GM18502 (cell line): ENCODE results near the gene METTL26.

Experiments
- ATAC-seq: cut with Tn5 transposase; IDR thresholded peaks from one replicate; pipeline ENCODE4 v1.9.1; 2021; ENCODE audit warnings: mild to moderate bottlenecking; ENCODE audit not compliant: unreplicated experiment, poor library complexity

Gene METTL26

DNA sequence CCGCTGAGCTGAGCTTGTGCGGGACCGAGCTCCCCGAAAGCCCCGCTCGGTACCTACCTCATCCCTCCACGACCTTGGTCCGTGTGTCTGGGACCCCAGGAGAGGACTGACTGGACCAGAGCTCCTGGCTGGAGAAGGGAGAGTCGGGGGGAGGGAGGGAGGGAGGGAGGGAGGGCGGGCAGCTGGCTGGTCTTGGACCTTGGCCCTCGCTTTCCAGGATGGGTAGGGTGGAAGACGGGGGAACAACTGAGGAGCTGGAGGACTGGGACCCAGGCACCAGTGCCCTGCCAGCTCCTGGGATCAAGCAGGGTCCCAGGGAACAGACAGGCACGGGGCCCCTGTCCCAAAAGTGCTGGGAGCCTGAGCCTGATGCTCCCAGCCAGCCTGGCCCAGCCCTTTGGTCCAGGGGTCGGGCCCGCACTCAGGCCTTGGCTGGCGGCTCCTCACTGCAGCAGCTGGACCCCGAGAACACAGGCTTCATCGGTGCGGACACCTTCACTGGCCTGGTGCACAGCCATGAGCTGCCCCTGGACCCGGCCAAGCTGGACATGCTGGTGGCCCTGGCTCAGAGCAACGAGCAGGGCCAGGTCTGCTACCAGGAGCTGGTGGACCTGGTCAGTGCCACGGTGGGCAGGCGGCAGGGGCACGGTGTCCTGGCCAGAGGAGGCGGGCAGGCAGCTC is 39.9 kb upstream of the METTL26 start:
- no peak for ATAC-seq

DNA sequence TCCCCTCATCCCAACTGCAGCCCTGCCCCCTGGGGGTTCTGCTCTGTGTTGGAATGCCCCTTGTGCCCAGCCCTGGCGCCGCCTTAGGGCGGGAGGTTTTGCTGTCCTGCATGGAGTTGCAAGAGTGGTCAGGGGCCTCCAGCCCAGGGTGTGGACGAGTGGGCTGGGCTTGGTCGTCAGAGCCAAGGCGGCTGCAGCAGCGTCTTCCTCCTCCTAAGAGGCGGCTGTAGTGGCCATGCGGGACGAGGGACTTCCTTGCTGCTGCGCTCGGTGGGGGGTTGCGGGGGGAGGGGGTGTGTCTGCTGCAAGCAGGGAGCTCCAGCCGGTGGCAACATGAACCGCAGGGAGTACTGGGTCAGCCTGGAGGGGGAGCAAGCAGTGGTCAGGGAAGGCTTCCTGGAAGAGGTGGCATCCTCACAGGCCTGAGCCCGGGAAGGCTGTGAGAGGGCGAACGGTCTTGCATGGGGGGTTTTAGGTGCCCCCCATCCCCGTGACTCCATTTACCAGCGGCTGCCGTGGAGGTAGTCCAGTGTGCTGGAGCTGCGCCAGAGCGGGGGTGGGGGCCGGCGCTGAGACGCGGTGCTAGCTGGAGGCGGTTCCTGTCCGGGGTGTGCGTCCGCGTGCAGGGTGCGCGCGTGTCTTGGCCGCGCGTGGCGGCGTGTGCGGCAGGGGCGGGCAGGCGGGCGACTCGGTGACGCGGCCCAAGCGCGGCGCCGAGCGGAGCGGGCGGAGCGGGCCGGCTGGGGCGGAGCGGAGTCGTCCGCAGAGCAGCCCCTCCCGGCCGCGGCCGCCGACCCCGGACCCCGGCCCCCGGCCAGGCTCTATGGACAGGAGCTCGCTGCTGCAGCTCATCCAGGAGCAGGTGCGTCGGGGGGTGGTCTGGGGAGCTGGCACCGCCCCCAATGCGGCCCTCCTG is 39.1 kb upstream of the METTL26 start, which contains the start of gene RHBDL1:
Gene RHBDL1 (plus strand): TSS at position 704 of the 916 bp plus-strand sequence. CDS start 120 bp downstream, at position 824.
- ATAC-seq, result no peak

GRCh38 chr16:674214-674881 is 38.2 kb upstream of the METTL26 start:
- no peak for ATAC-seq

- no peak for ATAC-seq
Observed at GRCh38 chr16:673399-673991, 37.4 kb upstream of the METTL26 start.

GRCh38 chr16:672851-673250 is 36.7 kb upstream of the METTL26 start:
- ATAC-seq, result no peak

DNA sequence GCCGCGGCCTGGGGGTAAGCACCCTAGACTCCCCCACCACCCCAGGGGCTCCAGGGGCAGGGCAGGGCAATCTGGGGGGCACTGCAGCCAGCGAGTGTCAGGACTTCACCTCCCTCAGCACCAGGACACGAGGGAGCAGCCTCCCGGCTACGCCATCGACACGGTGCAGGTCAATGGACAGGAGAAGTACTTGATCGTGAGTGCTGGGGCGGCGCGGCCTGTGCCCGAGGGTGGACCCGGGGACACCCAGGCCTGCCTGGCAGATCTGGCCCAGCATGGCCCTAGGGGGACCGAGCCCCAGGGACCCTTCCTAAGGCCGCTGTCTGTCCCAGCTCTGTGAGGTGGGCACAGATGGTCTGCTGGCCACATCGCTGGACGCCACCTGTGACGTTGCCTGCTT is 36.3 kb upstream of the METTL26 start:
- ATAC-seq, result no peak

DNA sequence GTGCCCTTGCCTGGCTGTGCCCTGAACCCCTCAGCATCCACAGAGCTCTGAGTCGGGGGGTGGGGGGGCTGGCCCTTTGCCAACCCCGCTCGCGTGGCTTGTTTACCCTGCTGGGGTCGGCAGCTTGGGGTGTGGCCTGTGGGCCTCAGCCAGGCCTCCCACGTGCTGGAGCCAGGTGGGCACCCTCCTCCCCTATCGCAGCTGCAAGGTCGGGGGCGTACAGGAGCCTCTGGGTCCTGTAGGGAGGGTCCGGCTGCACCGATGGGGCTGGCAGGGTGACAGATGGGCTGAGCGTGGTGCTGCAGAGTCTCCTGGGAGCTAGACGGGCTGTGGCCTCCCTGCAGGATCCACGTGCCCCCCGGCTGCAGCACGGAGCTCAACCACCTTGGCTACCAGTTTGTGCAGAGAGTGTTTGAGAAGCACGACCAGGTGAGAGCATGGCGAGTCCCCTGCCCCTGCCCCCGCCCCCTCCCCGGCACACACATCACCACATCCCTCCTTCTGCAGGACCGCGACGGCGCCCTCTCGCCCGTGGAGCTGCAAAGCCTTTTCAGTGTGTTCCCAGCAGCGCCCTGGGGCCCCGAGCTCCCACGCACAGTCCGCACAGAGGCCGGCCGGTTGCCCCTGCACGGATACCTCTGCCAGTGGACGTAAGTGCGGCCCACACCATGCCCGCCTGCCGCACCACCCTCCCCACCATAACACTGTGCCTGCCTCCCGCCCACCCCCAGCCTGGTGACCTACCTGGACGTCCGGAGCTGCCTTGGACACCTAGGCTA is 35.4 kb upstream of the METTL26 start:
- no peak for ATAC-seq

DNA sequence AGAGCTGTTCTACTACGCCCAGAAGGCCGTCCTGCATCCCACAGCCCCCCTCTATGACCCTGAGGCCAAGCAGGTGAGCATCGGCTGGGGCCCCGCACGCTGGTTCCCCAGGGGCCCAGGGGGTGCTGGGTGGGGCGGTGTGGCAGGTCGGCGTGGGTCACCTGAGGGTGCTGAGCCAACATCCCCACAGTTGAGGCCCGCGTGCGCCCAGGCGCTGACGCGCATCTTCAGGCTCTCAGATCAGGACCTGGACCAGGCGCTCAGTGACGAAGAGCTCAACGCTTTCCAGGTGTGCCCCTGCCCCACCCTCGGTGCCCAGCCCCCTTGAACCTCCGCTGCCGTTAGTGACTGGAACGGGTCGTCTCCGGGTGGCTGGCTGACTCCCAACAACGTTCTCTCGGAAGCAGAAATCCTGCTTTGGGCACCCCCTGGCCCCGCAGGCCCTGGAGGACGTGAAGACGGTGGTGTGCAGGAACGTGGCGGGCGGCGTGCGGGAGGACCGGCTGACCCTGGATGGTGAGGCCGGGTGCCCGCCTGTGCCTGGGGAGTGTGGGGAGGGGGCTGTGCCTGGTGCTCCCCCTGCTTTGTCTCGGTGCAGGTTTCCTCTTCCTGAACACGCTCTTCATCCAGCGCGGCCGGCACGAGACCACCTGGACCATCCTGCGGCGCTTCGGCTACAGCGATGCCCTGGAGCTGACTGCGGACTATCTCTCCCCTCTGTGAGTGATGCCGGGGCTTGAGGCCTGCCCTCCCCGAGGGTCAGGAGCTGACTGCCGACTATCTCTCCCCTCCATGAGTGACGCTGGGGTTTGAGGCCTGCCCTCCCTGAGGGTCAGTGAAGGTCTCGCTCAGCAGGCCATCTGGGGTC is 34.6 kb upstream of the METTL26 start:
- no peak for ATAC-seq

GRCh38 chr16:669666-670065 is 33.6 kb upstream of the METTL26 start:
- ATAC-seq, result no peak

DNA sequence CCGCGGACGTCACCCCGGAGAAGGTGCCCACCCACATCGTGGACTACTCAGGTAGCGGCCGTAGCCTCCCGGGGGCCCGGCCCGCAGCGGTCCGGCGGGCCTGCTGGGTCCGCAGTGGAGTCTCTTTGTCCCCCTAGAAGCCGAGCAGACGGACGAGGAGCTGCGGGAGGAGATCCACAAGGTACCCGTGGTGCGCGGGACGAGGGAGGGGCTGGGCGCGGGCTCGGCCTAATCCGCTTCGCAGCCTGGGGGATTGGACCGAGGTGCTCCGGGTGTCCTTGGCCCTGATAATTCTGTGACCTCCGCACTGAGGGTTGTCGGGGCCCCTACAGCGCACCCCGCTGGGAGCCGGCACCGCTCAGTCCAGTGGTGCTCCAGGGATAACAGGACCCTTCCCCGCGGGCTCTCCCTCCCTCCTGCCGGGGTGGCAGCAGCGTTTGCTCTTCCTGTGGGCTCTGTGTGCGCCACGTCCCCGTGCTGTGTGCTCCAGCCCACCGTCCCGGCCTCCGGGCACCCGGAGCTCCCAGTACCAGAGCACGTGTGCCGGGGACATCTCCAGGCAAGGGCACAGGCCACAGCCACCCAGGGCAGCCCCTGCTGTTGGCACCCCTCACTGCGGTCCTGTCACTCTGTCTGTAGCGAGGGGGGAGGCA is 32.5 kb upstream of the METTL26 start:
- peak; percentile 17 for ATAC-seq

- ATAC-seq, result peak; percentile 77
Observed at GRCh38 chr16:667780-668518, 31.8 kb upstream of the METTL26 start, which contains the start of gene RHOT2. Gene RHOT2 (plus strand): TSS chr16:668132. CDS start chr16:668200, 68 bp downstream.

DNA sequence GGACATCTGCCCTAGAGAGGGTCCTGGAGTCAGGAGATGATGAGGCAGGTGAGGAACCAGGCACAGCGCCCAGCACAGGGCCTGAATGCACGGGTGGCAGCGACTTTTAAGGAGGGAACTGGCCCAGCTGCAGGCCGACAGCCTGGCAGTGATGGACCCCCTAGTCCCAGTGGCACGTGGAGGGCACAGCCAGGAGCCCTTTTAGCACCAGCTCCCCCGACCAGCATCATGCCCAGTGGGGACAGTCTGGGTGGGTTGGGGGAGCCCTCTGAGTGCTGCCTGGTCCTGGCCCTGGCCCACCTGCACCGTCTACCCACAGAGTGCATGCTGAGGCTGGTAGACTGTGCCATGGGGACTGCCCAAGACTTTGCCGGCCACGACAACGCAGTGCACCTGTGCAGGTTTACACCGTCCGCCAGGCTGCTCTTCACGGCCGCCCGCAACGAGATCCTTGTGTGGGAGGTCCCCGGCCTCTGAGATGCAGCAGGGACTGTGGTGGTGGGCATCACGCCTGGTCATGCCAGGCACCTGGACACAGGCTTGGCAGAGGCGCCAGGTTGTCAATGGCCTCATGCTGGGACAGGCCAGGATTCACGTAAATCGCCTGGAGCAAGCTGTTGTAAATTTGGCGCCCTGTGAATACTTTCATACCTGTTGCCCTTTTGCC is 31.1 kb upstream of the METTL26 start:
- ATAC-seq, result no peak

- ATAC-seq, result no peak
Observed at GRCh38 chr16:666572-666971, 30.5 kb upstream of the METTL26 start.

GRCh38 chr16:662597-662996 is 26.5 kb upstream of the METTL26 start:
- ATAC-seq, result no peak

DNA sequence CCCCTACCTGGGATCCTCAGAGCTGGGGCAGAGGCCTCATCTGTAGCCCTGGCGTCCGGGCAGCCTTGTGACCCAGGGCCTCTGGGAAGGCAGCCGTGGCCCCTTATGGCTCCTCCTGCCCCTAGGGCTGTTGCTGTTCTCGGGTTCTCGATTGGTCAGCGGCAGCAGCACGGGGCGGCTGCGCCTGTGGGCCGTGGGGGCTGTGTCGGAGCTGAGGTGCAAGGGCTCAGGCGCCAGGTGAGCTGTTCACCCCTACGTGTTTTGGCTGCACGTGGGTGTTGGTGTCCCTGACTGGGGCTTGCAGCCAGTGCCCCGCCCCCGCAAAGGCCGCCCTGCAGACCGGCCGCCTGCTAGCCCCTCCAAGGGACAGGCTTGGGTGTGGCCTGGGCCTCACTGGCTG is 26.0 kb upstream of the METTL26 start:
- no peak for ATAC-seq

DNA sequence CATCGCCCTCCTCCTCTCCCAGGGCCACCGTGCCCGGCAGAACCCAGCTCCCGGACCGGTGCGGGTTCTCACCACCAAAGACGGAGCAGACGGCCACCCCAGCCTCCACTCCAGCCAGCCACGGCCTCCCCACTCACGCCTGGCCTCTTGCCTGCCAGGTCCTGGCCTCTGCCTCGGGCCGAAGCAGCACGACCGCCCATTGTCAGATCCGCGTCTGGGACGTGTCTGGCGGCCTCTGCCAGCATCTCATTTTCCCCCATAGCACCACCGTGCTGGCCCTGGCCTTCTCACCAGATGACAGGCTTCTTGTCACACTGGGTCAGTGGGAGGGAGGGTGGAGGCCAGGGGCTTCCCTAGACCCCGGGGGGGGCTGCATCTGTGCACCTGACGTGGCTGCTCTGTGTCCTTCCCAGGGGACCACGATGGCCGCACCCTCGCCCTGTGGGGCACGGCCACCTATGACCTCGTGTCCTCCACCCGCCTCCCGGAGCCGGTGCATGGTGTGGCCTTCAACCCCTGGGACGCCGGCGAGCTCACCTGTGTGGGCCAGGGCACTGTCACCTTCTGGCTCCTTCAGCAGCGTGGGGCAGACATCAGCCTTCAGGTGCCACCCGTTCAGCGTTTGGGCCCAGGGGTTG is 25.2 kb upstream of the METTL26 start:
- no peak for ATAC-seq
